NOMO-1 treated with dmso at 0.1 percent for 144 hours (cell line): Measurements from ENCODE around the gene MPC1L.
A peak's percentile ranks its signal among the peaks of the same experiment; 100 is the strongest.

ENCODE experiments used
- DNase-seq: peaks from one replicate; lab custom pipeline; 2025; ENCODE audit not compliant: unreplicated experiment; lab: John Stamatoyannopoulos, UW

MPC1L gene

GRCh38 chrX:40625294-40625693 is 2.1 kb downstream of the MPC1L start:
- no peak for DNase-seq

- DNase-seq: no peak
These were observed 5.3 kb downstream of the MPC1L start for GRCh38 chrX:40628506-40628905.

- DNase-seq: no peak
These were observed 9.0 kb downstream of the MPC1L start for GRCh38 chrX:40632199-40632598.

GRCh38 chrX:40637687-40638086 is 14.5 kb downstream of the MPC1L start:
- no peak for DNase-seq

GRCh38 chrX:40644176-40644575 is 20.9 kb downstream of the MPC1L start:
- peak; percentile 86 for DNase-seq

- peak; percentile 68 for DNase-seq
These were observed 21.7 kb downstream of the MPC1L start for GRCh38 chrX:40644821-40645358.

- no peak for DNase-seq
These were observed 23.5 kb downstream of the MPC1L start for GRCh38 chrX:40646489-40647306.

- DNase-seq: peak; percentile 89
These were observed 24.3 kb downstream of the MPC1L start, which contains the start of gene CXorf38 for GRCh38 chrX:40647307-40648197. Gene CXorf38 (minus strand): TSS chrX:40647561. CDS start chrX:40647520, 41 bp downstream.

GRCh38 chrX:40651620-40652223 is 28.5 kb downstream of the MPC1L start:
- DNase-seq: no peak

GRCh38 chrX:40652664-40653063 is 29.4 kb downstream of the MPC1L start:
- DNase-seq: no peak

GRCh38 chrX:40653535-40653934 is 30.3 kb downstream of the MPC1L start:
- DNase-seq: no peak

GRCh38 chrX:40660381-40660780 is 37.2 kb downstream of the MPC1L start:
- DNase-seq: no peak

GRCh38 chrX:40661489-40661888 is 38.3 kb downstream of the MPC1L start:
- DNase-seq: no peak

GRCh38 chrX:40663078-40663740 is 40.0 kb downstream of the MPC1L start:
- no peak for DNase-seq

- DNase-seq: no peak
These were observed 40.8 kb downstream of the MPC1L start for GRCh38 chrX:40663880-40664630.

- DNase-seq: no peak
These were observed 47.9 kb downstream of the MPC1L start for GRCh38 chrX:40671126-40671525.
